ENCODE results near the gene KCNK15. TPM values are rescaled to one million over a fixed set of nuclear protein-coding genes. Genes with fewer than 3 reads are reported as not detected.

Gene KCNK15
- polyA plus RNA-seq, 2 donors, result 0.12 to 0.76 TPM

GRCh38 chr20:44781118-44781517, 35.5 kb downstream of the KCNK15 start:
- H3K4me3 ChIP-seq (ENCODE audit: low read depth in 1 of 2, low read length in 2 of 2), result no peak overlapping the region
- 76 to 78% methylated on average over 3 of the region's 3 CpGs for WGBS, 2 donors

GRCh38 chr20:44781791-44782190, 36.1 kb downstream of the KCNK15 start:
- Histone ChIP-seq H3K27me3 (ENCODE audit: control insufficient read depth in 1 of 2, insufficient read depth in 2 of 2, low read length in 2 of 2) (no peaks in the 10 kb centered on the region), H3K36me3 (ENCODE audit: control insufficient read depth in 2 of 2, insufficient read depth in 2 of 2, low read length in 1 of 2) (no peaks in the 10 kb centered on the region), H3K4me3 (ENCODE audit: low read depth in 1 of 2, low read length in 2 of 2) (no peak overlapping the region), H3K27ac (ENCODE audit: low read depth in 2 of 2, low read length in 1 of 2) (no peak overlapping the region), H3K9me3 (ENCODE audit: control insufficient read depth in 2 of 2, insufficient read depth in 1 of 2, low read depth in 1 of 2, low read length in 1 of 2) (no peaks in the 10 kb centered on the region), H3K4me1 (ENCODE audit: control insufficient read depth in 2 of 2, insufficient read depth in 2 of 2, low read length in 1 of 2) (no peaks in the 10 kb centered on the region)
- WGBS, 2 donors, result 67 to 74% methylated on average over 3 of the region's 3 CpGs

More at GRCh38 chr20:44781118-44781517, 35.5 kb downstream of the KCNK15 start:
- no peaks in the 10 kb centered on the region for H3K36me3 ChIP-seq (ENCODE audit: control insufficient read depth in 2 of 2, insufficient read depth in 2 of 2, low read length in 1 of 2)
- no peaks in the 10 kb centered on the region for H3K4me1 ChIP-seq (ENCODE audit: control insufficient read depth in 2 of 2, insufficient read depth in 2 of 2, low read length in 1 of 2)
- no peak overlapping the region for H3K27ac ChIP-seq (ENCODE audit: low read depth in 2 of 2, low read length in 1 of 2)
- no peaks in the 10 kb centered on the region for H3K9me3 ChIP-seq (ENCODE audit: control insufficient read depth in 2 of 2, insufficient read depth in 1 of 2, low read depth in 1 of 2, low read length in 1 of 2)
- H3K27me3 ChIP-seq (ENCODE audit: control insufficient read depth in 1 of 2, insufficient read depth in 2 of 2, low read length in 2 of 2), result no peaks in the 10 kb centered on the region

GRCh38 chr20:44784688-44785087, 39.0 kb downstream of the KCNK15 start:
- no peaks in the 10 kb centered on the region for H3K36me3 ChIP-seq (ENCODE audit: control insufficient read depth in 2 of 2, insufficient read depth in 2 of 2, low read length in 1 of 2)
- no peaks in the 10 kb centered on the region for H3K4me1 ChIP-seq (ENCODE audit: control insufficient read depth in 2 of 2, insufficient read depth in 2 of 2, low read length in 1 of 2)
- H3K4me3 ChIP-seq (ENCODE audit: low read depth in 1 of 2, low read length in 2 of 2), result no peak overlapping the region
- no peaks in the 10 kb centered on the region for H3K9me3 ChIP-seq (ENCODE audit: control insufficient read depth in 2 of 2, insufficient read depth in 1 of 2, low read depth in 1 of 2, low read length in 1 of 2)
- H3K27ac ChIP-seq (ENCODE audit: low read depth in 2 of 2, low read length in 1 of 2), result no peak overlapping the region
- H3K27me3 ChIP-seq (ENCODE audit: control insufficient read depth in 1 of 2, insufficient read depth in 2 of 2, low read length in 2 of 2), result no peaks in the 10 kb centered on the region
- WGBS, 2 donors, result 87 to 89% methylated on average over 1 of the region's 1 CpG

GRCh38 chr20:44785768-44786167, 40.1 kb downstream of the KCNK15 start:
- Histone ChIP-seq H3K27ac (ENCODE audit: low read depth in 2 of 2, low read length in 1 of 2) (no peak overlapping the region), H3K36me3 (ENCODE audit: control insufficient read depth in 2 of 2, insufficient read depth in 2 of 2, low read length in 1 of 2) (no peaks in the 10 kb centered on the region), H3K4me3 (ENCODE audit: low read depth in 1 of 2, low read length in 2 of 2) (no peak overlapping the region), H3K27me3 (ENCODE audit: control insufficient read depth in 1 of 2, insufficient read depth in 2 of 2, low read length in 2 of 2) (no peaks in the 10 kb centered on the region), H3K9me3 (ENCODE audit: control insufficient read depth in 2 of 2, insufficient read depth in 1 of 2, low read depth in 1 of 2, low read length in 1 of 2) (no peaks in the 10 kb centered on the region), H3K4me1 (ENCODE audit: control insufficient read depth in 2 of 2, insufficient read depth in 2 of 2, low read length in 1 of 2) (peaks cover 0 to 2% of the 10 kb centered on the region in 2 donors)
- 17 to 19% methylated on average over 1 of the region's 1 CpG for WGBS, 2 donors

GRCh38 chr20:44787299-44787698, 41.6 kb downstream of the KCNK15 start:
- no peak overlapping the region for H3K27ac ChIP-seq (ENCODE audit: low read depth in 2 of 2, low read length in 1 of 2)
- 82 to 90% methylated on average over 7 of the region's 7 CpGs for WGBS, 2 donors
- peaks cover 0 to 2% of the 10 kb centered on the region in 2 donors for H3K4me1 ChIP-seq (ENCODE audit: control insufficient read depth in 2 of 2, insufficient read depth in 2 of 2, low read length in 1 of 2)
- H3K4me3 ChIP-seq (ENCODE audit: low read depth in 1 of 2, low read length in 2 of 2), result no peak overlapping the region
- no peaks in the 10 kb centered on the region for H3K9me3 ChIP-seq (ENCODE audit: control insufficient read depth in 2 of 2, insufficient read depth in 1 of 2, low read depth in 1 of 2, low read length in 1 of 2)
- no peaks in the 10 kb centered on the region for H3K36me3 ChIP-seq (ENCODE audit: control insufficient read depth in 2 of 2, insufficient read depth in 2 of 2, low read length in 1 of 2)
- no peaks in the 10 kb centered on the region for H3K27me3 ChIP-seq (ENCODE audit: control insufficient read depth in 1 of 2, insufficient read depth in 2 of 2, low read length in 2 of 2)

- Histone ChIP-seq H3K36me3 (ENCODE audit: control insufficient read depth in 2 of 2, insufficient read depth in 2 of 2, low read length in 1 of 2) (no peaks in the 10 kb centered on the region), H3K4me1 (ENCODE audit: control insufficient read depth in 2 of 2, insufficient read depth in 2 of 2, low read length in 1 of 2) (peaks cover 0 to 2% of the 10 kb centered on the region in 2 donors), H3K27ac (ENCODE audit: low read depth in 2 of 2, low read length in 1 of 2) (no peak overlapping the region), H3K27me3 (ENCODE audit: control insufficient read depth in 1 of 2, insufficient read depth in 2 of 2, low read length in 2 of 2) (no peaks in the 10 kb centered on the region), H3K4me3 (ENCODE audit: low read depth in 1 of 2, low read length in 2 of 2) (no peak overlapping the region), H3K9me3 (ENCODE audit: control insufficient read depth in 2 of 2, insufficient read depth in 1 of 2, low read depth in 1 of 2, low read length in 1 of 2) (no peaks in the 10 kb centered on the region)
- 74 to 77% methylated on average over 10 of the region's 10 CpGs for WGBS, 2 donors
Measured at GRCh38 chr20:44788706-44789456, 43.2 kb downstream of the KCNK15 start.

- Histone ChIP-seq H3K4me1 (ENCODE audit: control insufficient read depth in 2 of 2, insufficient read depth in 2 of 2, low read length in 1 of 2) (peaks cover 0 to 2% of the 10 kb centered on the region in 2 donors), H3K27ac (ENCODE audit: low read depth in 2 of 2, low read length in 1 of 2) (no peak overlapping the region), H3K4me3 (ENCODE audit: low read depth in 1 of 2, low read length in 2 of 2) (no peak overlapping the region), H3K36me3 (ENCODE audit: control insufficient read depth in 2 of 2, insufficient read depth in 2 of 2, low read length in 1 of 2) (no peaks in the 10 kb centered on the region), H3K9me3 (ENCODE audit: control insufficient read depth in 2 of 2, insufficient read depth in 1 of 2, low read depth in 1 of 2, low read length in 1 of 2) (no peaks in the 10 kb centered on the region), H3K27me3 (ENCODE audit: control insufficient read depth in 1 of 2, insufficient read depth in 2 of 2, low read length in 2 of 2) (no peaks in the 10 kb centered on the region)
- WGBS, 2 donors, result 83 to 84% methylated on average over 11 of the region's 11 CpGs
Measured at GRCh38 chr20:44790638-44791393, 45.2 kb downstream of the KCNK15 start.

- 65 to 68% methylated on average over 7 of the region's 7 CpGs for WGBS, 2 donors
- peaks cover 0 to 2% of the 10 kb centered on the region in 2 donors for H3K4me1 ChIP-seq (ENCODE audit: control insufficient read depth in 2 of 2, insufficient read depth in 2 of 2, low read length in 1 of 2)
- no peak overlapping the region for H3K4me3 ChIP-seq (ENCODE audit: low read depth in 1 of 2, low read length in 2 of 2)
- H3K27ac ChIP-seq (ENCODE audit: low read depth in 2 of 2, low read length in 1 of 2), result no peak overlapping the region
- no peaks in the 10 kb centered on the region for H3K27me3 ChIP-seq (ENCODE audit: control insufficient read depth in 1 of 2, insufficient read depth in 2 of 2, low read length in 2 of 2)
- H3K9me3 ChIP-seq (ENCODE audit: control insufficient read depth in 2 of 2, insufficient read depth in 1 of 2, low read depth in 1 of 2, low read length in 1 of 2), result no peaks in the 10 kb centered on the region
- H3K36me3 ChIP-seq (ENCODE audit: control insufficient read depth in 2 of 2, insufficient read depth in 2 of 2, low read length in 1 of 2), result no peaks in the 10 kb centered on the region
Measured at GRCh38 chr20:44792796-44793195, 47.1 kb downstream of the KCNK15 start.

- Histone ChIP-seq H3K27me3 (ENCODE audit: control insufficient read depth in 1 of 2, insufficient read depth in 2 of 2, low read length in 2 of 2) (no peaks in the 10 kb centered on the region), H3K36me3 (ENCODE audit: control insufficient read depth in 2 of 2, insufficient read depth in 2 of 2, low read length in 1 of 2) (no peaks in the 10 kb centered on the region), H3K4me3 (ENCODE audit: low read depth in 1 of 2, low read length in 2 of 2) (no peak overlapping the region), H3K9me3 (ENCODE audit: control insufficient read depth in 2 of 2, insufficient read depth in 1 of 2, low read depth in 1 of 2, low read length in 1 of 2) (no peaks in the 10 kb centered on the region), H3K4me1 (ENCODE audit: control insufficient read depth in 2 of 2, insufficient read depth in 2 of 2, low read length in 1 of 2) (no peaks in the 10 kb centered on the region), H3K27ac (ENCODE audit: low read depth in 2 of 2, low read length in 1 of 2) (no peak overlapping the region)
- WGBS, 2 donors, result 50 to 55% methylated on average over 4 of the region's 4 CpGs
Measured at GRCh38 chr20:44795836-44796235, 50.2 kb downstream of the KCNK15 start.
